Transverse colon (tissue), 4 donors: ENCODE data around the gene DOCK2. TPM values are rescaled to one million over a fixed set of nuclear protein-coding genes. Genes with fewer than 3 reads are reported as not detected.

ENCODE experiments used
- DNase-seq: peaks from one replicate; pipeline ENCODE4 v3.0.0-alpha.2; 2019
- H3K27ac ChIP-seq, 4 donors: fragments of 200-600 bp; sonication (generic); 2 replicates each; pipeline ENCODE4 v1.5.1; 2016 to 2018; ENCODE audit warnings: inconsistent platforms in 4 of 4
- H3K27me3 ChIP-seq: fragments of 200-600 bp; sonication (generic); 2 replicates; pipeline ENCODE4 v1.5.1; 2017; ENCODE audit warnings: inconsistent platforms
- H3K36me3 ChIP-seq, 4 donors: fragments of 200-600 bp; sonication (generic); 2 replicates each; pipeline ENCODE4 v1.5.1; 2017 to 2019; ENCODE audit warnings: inconsistent platforms in 4 of 4
- H3K4me1 ChIP-seq, 4 donors: fragments of 200-600 bp; sonication (generic); 2 replicates each; pipeline ENCODE4 v1.5.1; 2017 to 2020; ENCODE audit warnings: inconsistent platforms in 4 of 4
- H3K4me3 ChIP-seq, 4 donors: fragments of 200-600 bp; sonication (generic); 1 replicate in 1 of 4; 2 replicates in 3 of 4; pipeline versions ENCODE4 v1.5.1 to v1.6.1; 2017 to 2019; ENCODE audit warnings: inconsistent platforms in 4 of 4
- H3K9me3 ChIP-seq, 2 donors: fragments of 200-600 bp; sonication (generic); 2 replicates each; pipeline ENCODE4 v1.5.1; 2017 to 2019; ENCODE audit warnings: inconsistent platforms in 2 of 2
- CTCF ChIP-seq, 5 experiments: fragments of 200-600 bp in 3 of 5; fragments of 450-650 bp in 2 of 5; sonication (generic) in 3 of 5; IDR thresholded peaks; 1 replicate in 2 of 5; 2 replicates in 3 of 5; pipeline ENCODE4 v1.5.1; 2016 to 2017; ENCODE audit warnings: antibody characterized with exemption in 5 of 5, inconsistent platforms in 3 of 5, mild to moderate bottlenecking in 2 of 5, moderate library complexity in 1 of 5
- EP300 ChIP-seq: sonication (generic); formaldehyde crosslinking; IDR thresholded peaks from one replicate; pipeline ENCODE4 v1.6.1; 2017; ENCODE audit warnings: antibody characterized with exemption, low read depth
- POLR2A ChIP-seq: fragments of 450-650 bp; IDR thresholded peaks from one replicate; pipeline ENCODE4 v1.6.1; 2016; ENCODE audit warnings: antibody characterized with exemption, mild to moderate bottlenecking, moderate library complexity
- POLR2AphosphoS5 ChIP-seq, 3 donors: sonication (generic); formaldehyde crosslinking; IDR thresholded peaks; one replicate each; pipeline ENCODE4 v1.6.1; 2016; ENCODE audit warnings: antibody characterized with exemption in 3 of 3
- WGBS, 2 donors: methylation state at CpG; one replicate each; pipeline ENCODE4 v1.1.5; 2018; ENCODE audit warnings: low coverage in 1 of 2; 5-methylcytosine and 5-hydroxymethylcytosine counted together
- in situ Hi-C, 4 donors: fragments of 200-750 bp; cut with MboI; loops; one replicate each; pipeline versions ENCODE4 v1.15.0 to v1.15.1; 2017; ENCODE audit warnings: low sequenced_read_pairs in 3 of 4, low pct_ligation_motif_present in 1 of 4, low pct_unique_long_range_greater_than_20kb in 1 of 4
- intact Hi-C: fragments of 100-400 bp; cut with DNase I; formaldehyde crosslinking; loops from one replicate; pipeline ENCODE4 v1.15.1; 2023; ENCODE audit warnings: low total_unique reads
- total RNA-seq, 4 donors: library from RNA; depleted of rRNA; stranded (reverse); fragments of >200 nt; gene quantifications; one replicate each; pipeline ENCODE4 v1.1.0, GENCODE V29; 2016

DOCK2 gene
- total RNA-seq, 4 donors from 2014 or later = 8.3 to 24.0 (median 14.3) TPM

DNA sequence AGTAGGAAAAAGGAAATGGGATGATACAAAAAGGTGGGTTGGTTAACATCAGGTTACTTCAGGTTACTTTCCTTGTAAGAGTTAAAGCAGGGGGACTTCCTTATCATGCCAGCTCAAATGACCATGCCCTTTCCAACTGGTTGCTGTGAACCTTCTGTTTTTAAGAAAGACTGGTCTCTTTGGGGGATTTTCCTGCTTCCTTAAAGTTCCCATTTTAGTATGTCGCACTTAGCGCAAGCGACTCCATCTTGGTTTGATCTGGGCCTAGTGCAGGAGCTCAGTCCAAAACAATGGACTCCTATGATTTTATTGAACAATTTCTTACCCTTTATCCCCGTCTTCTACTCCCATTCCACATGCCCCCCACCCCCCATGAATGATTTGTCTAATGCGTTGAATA lies 173.4 kb downstream of the DOCK2 start:
- intact Hi-C loops = no loop called here
- Histone ChIP-seq H3K4me1 (no peaks in the 10 kb centered on the region), H3K4me3 (no peak overlapping the region), H3K27ac (no peak overlapping the region), H3K36me3 (no peaks in the 10 kb centered on the region), H3K9me3 (no peaks in the 10 kb centered on the region), H3K27me3 (no peaks in the 10 kb centered on the region)
- WGBS, 2 donors = 85 to 87% methylated on average over 5 of the region's 5 CpGs
- no peak for DNase-seq
- in situ Hi-C loops = no loop called here
- TF ChIP-seq POLR2AphosphoS5 (IDR thresholded peaks at IDR 0.05) (no peak), CTCF (IDR thresholded peaks at IDR 0.05) (no peak), POLR2A (no peak), EP300 (no peak)

DNA sequence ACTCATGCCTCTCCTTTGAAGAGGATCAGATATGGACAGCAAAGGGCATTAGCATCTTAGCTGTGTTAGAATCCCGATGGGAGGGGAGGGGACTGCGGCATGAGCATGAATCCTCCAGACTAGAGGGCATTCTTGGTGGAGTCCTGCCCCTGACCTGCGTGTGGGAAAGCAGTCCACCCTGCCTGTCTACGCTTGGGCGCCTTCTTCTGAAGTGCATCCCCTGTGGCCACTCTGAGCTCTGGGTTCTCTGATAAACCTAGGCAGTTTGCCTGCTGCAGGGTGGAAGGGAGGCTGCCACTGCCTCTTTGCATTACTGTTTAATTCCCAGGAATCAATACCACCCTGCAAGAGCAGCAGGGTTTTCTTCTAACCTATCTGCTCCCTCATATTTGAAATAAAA lies 173.9 kb downstream of the DOCK2 start:
- no peak for TF ChIP-seq POLR2A
- no peak for TF ChIP-seq CTCF (IDR thresholded peaks at IDR 0.05)
- TF ChIP-seq POLR2AphosphoS5 (IDR thresholded peaks at IDR 0.05) = no peak
- no peak for TF ChIP-seq EP300
- in situ Hi-C loops (no loop called here), intact Hi-C loops (no loop called here)
- Histone ChIP-seq H3K36me3 (no peaks in the 10 kb centered on the region), H3K27ac (no peak overlapping the region), H3K27me3 (no peaks in the 10 kb centered on the region), H3K4me1 (no peaks in the 10 kb centered on the region), H3K9me3 (no peaks in the 10 kb centered on the region), H3K4me3 (no peak overlapping the region)
- WGBS, 2 donors = 86% methylated on average over 5 of the region's 5 CpGs; no CpG with 5 or more reads in 1 of the 2 donors
- DNase-seq = no peak

DNA sequence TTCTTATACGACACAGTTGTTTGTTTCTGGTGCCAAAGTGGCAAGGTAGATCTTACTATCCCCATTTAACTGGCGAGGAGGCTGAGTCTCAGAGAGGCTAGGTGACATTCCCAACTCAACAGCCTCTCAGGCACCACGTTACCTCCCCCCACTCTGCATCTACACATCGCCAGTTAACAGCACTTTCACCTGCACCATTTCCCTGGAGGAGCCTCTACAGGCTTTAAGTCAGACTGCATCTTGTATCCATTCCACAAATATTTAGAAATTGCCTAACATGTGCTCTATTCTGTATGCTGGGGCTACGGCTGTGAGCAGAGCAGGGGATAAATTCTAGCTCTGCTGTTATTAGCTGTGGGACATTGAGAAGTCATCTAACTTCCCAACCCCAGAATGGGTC lies 174.6 kb downstream of the DOCK2 start:
- no peak overlapping the region for H3K27ac ChIP-seq
- H3K4me3 ChIP-seq = no peak overlapping the region
- H3K4me1 ChIP-seq = no peaks in the 10 kb centered on the region
- DNase-seq = no peak
- no peaks in the 10 kb centered on the region for H3K27me3 ChIP-seq
- no peaks in the 10 kb centered on the region for H3K9me3 ChIP-seq
- H3K36me3 ChIP-seq = no peaks in the 10 kb centered on the region
- TF ChIP-seq CTCF (IDR thresholded peaks at IDR 0.05) = no peak
- no peak for TF ChIP-seq POLR2A
- TF ChIP-seq POLR2AphosphoS5 (IDR thresholded peaks at IDR 0.05) = no peak
- no peak for TF ChIP-seq EP300
- intact Hi-C loops = no loop called here
- 69% methylated on average over 5 of the region's 5 CpGs; no CpG with 5 or more reads in 1 of the 2 donors for WGBS, 2 donors
- in situ Hi-C loops = no loop called here

- WGBS, 2 donors = 77 to 82% methylated on average over 4 to 6 of the region's 6 CpGs
- Histone ChIP-seq H3K27me3 (no peaks in the 10 kb centered on the region), H3K27ac (no peak overlapping the region), H3K4me3 (no peak overlapping the region), H3K4me1 (no peaks in the 10 kb centered on the region), H3K9me3 (no peaks in the 10 kb centered on the region), H3K36me3 (no peaks in the 10 kb centered on the region)
- intact Hi-C loops = no loop called here
- in situ Hi-C loops = no loop called here
- no peak for TF ChIP-seq EP300
- no peak for TF ChIP-seq POLR2AphosphoS5 (IDR thresholded peaks at IDR 0.05)
- no peak for TF ChIP-seq CTCF (IDR thresholded peaks at IDR 0.05)
- no peak for TF ChIP-seq POLR2A
- DNase-seq = no peak
Measured at GRCh38 chr5:169812786-169813185, 175.7 kb downstream of the DOCK2 start.
